Measurements from ENCODE around the gene RPL39L. TPM values are rescaled to one million over a fixed set of nuclear protein-coding genes. Genes with fewer than 3 reads are reported as not detected.
A peak's percentile ranks its signal among the peaks of the same experiment; 100 is the strongest.

Gene RPL39L
- total RNA-seq: 10 to 100 TPM in 1 of 2 donors, 1 to 10 TPM in 1; 7.2 to 26.7 TPM
- polyA plus RNA-seq (ENCODE audit: insufficient read length in 2 of 2): 10 to 100 TPM; 15.2 to 16.6 TPM
- long read RNA-seq, donor 1, transcript RPL39L-201 (3 exons, 756 nt): major isoform, 19 of 19 reads
- long read RNA-seq, donor 1, partial matches to known transcripts: 0 of 19 reads
- long read RNA-seq, donor 1, other reads (novel, unspliced or antisense): 0 of 19 reads
- long read RNA-seq, donor 2, transcript RPL39L-201 (3 exons, 756 nt): major isoform, 7 of 7 reads
- long read RNA-seq, donor 2, partial matches to known transcripts: 0 of 7 reads
- long read RNA-seq, donor 2, other reads (novel, unspliced or antisense): 0 of 7 reads
- long read RNA-seq, donor 3, transcript RPL39L-201 (3 exons, 756 nt): major isoform, 6 of 6 reads
- long read RNA-seq, donor 3, partial matches to known transcripts: 0 of 6 reads
- long read RNA-seq, donor 3, other reads (novel, unspliced or antisense): 0 of 6 reads
- long read RNA-seq, donor 4, transcript RPL39L-201 (3 exons, 756 nt): major isoform, 18 of 19 reads
- long read RNA-seq, donor 4, partial matches to known transcripts: 0 of 19 reads
- long read RNA-seq, donor 4, other reads (novel, unspliced or antisense): 0 of 19 reads

- Histone ChIP-seq H3K9me3 (ENCODE audit: control insufficient read depth, insufficient read depth, low read length) (peaks cover 2% of the 10 kb centered on the region), H3K4me1 (ENCODE audit: control insufficient read depth, insufficient read depth, low read length) (peaks cover 13% of the 10 kb centered on the region), H3K4me3 (ENCODE audit: low read depth, low read length) (peak within 1 kb of the TSS; percentile 79), H3K27me3 (ENCODE audit: control insufficient read depth, insufficient read depth, low read length) (no peaks in the 10 kb centered on the region), H3K36me3 (ENCODE audit: control insufficient read depth, insufficient read depth, low read length) (no peaks in the 10 kb centered on the region), H3K27ac (ENCODE audit: low read depth, low read length) (peak within 1 kb of the TSS; percentile 42)
- peak; percentile 49 to 94 (median 72) for DNase-seq (ENCODE audit: low read depth in 4 of 6, low spot score in 6 of 6)
- under 1% methylated on average over 65 of the region's 69 CpGs for WGBS (ENCODE audit: insufficient coverage)
These were observed at the start of gene RPL39L for GRCh38 chr3:187139126-187139894. RPL39L (minus strand) TSS chr3:187139496; CDS start chr3:187121300, 18,196 bp downstream.

GRCh38 chr3:187188931-187189330, 49.6 kb upstream of the RPL39L start:
- no peaks in the 10 kb centered on the region for H3K9me3 ChIP-seq (ENCODE audit: control insufficient read depth, insufficient read depth, low read length)
- no peaks in the 10 kb centered on the region for H3K4me1 ChIP-seq (ENCODE audit: control insufficient read depth, insufficient read depth, low read length)
- no peaks in the 10 kb centered on the region for H3K36me3 ChIP-seq (ENCODE audit: control insufficient read depth, insufficient read depth, low read length)
- no CpG with 5 or more reads among the region's 2 CpGs for WGBS (ENCODE audit: insufficient coverage)
- H3K27me3 ChIP-seq (ENCODE audit: control insufficient read depth, insufficient read depth, low read length): no peaks in the 10 kb centered on the region
- no peak overlapping the region for H3K27ac ChIP-seq (ENCODE audit: low read depth, low read length)
- DNase-seq (ENCODE audit: low read depth in 4 of 6, low spot score in 6 of 6): no peak
- H3K4me3 ChIP-seq (ENCODE audit: low read depth, low read length): no peak overlapping the region

- 93% methylated on average over 4 of the region's 5 CpGs for WGBS (ENCODE audit: insufficient coverage)
- Histone ChIP-seq H3K36me3 (ENCODE audit: control insufficient read depth, insufficient read depth, low read length) (no peaks in the 10 kb centered on the region), H3K4me1 (ENCODE audit: control insufficient read depth, insufficient read depth, low read length) (no peaks in the 10 kb centered on the region), H3K27me3 (ENCODE audit: control insufficient read depth, insufficient read depth, low read length) (no peaks in the 10 kb centered on the region), H3K4me3 (ENCODE audit: low read depth, low read length) (no peak overlapping the region), H3K27ac (ENCODE audit: low read depth, low read length) (no peak overlapping the region), H3K9me3 (ENCODE audit: control insufficient read depth, insufficient read depth, low read length) (no peaks in the 10 kb centered on the region)
- DNase-seq (ENCODE audit: low read depth in 4 of 6, low spot score in 6 of 6): no peak
These were observed 47.6 kb upstream of the RPL39L start for GRCh38 chr3:187186801-187187421.

GRCh38 chr3:187186375-187186774, 47.1 kb upstream of the RPL39L start:
- WGBS (ENCODE audit: insufficient coverage): no CpG with 5 or more reads among the region's 2 CpGs
- Histone ChIP-seq H3K9me3 (ENCODE audit: control insufficient read depth, insufficient read depth, low read length) (no peaks in the 10 kb centered on the region), H3K36me3 (ENCODE audit: control insufficient read depth, insufficient read depth, low read length) (no peaks in the 10 kb centered on the region), H3K4me1 (ENCODE audit: control insufficient read depth, insufficient read depth, low read length) (no peaks in the 10 kb centered on the region), H3K4me3 (ENCODE audit: low read depth, low read length) (no peak overlapping the region), H3K27ac (ENCODE audit: low read depth, low read length) (no peak overlapping the region), H3K27me3 (ENCODE audit: control insufficient read depth, insufficient read depth, low read length) (no peaks in the 10 kb centered on the region)
- DNase-seq (ENCODE audit: low read depth in 4 of 6, low spot score in 6 of 6): no peak

GRCh38 chr3:187185759-187186158, 46.5 kb upstream of the RPL39L start:
- H3K27me3 ChIP-seq (ENCODE audit: control insufficient read depth, insufficient read depth, low read length): no peaks in the 10 kb centered on the region
- H3K36me3 ChIP-seq (ENCODE audit: control insufficient read depth, insufficient read depth, low read length): no peaks in the 10 kb centered on the region
- DNase-seq (ENCODE audit: low read depth in 4 of 6, low spot score in 6 of 6): no peak
- H3K4me1 ChIP-seq (ENCODE audit: control insufficient read depth, insufficient read depth, low read length): no peaks in the 10 kb centered on the region
- H3K9me3 ChIP-seq (ENCODE audit: control insufficient read depth, insufficient read depth, low read length): no peaks in the 10 kb centered on the region
- no peak overlapping the region for H3K4me3 ChIP-seq (ENCODE audit: low read depth, low read length)
- 63% methylated on average over 4 of the region's 4 CpGs for WGBS (ENCODE audit: insufficient coverage)
- no peak overlapping the region for H3K27ac ChIP-seq (ENCODE audit: low read depth, low read length)

- Histone ChIP-seq H3K27ac (ENCODE audit: low read depth, low read length) (no peak overlapping the region), H3K27me3 (ENCODE audit: control insufficient read depth, insufficient read depth, low read length) (no peaks in the 10 kb centered on the region), H3K9me3 (ENCODE audit: control insufficient read depth, insufficient read depth, low read length) (no peaks in the 10 kb centered on the region), H3K4me1 (ENCODE audit: control insufficient read depth, insufficient read depth, low read length) (no peaks in the 10 kb centered on the region), H3K4me3 (ENCODE audit: low read depth, low read length) (no peak overlapping the region), H3K36me3 (ENCODE audit: control insufficient read depth, insufficient read depth, low read length) (no peaks in the 10 kb centered on the region)
- WGBS (ENCODE audit: insufficient coverage): 100% methylated on average over 1 of the region's 6 CpGs
- no peak for DNase-seq (ENCODE audit: low read depth in 4 of 6, low spot score in 6 of 6)
These were observed 44.6 kb upstream of the RPL39L start for GRCh38 chr3:187183903-187184302.

GRCh38 chr3:187183210-187183862, 44.0 kb upstream of the RPL39L start:
- Histone ChIP-seq H3K9me3 (ENCODE audit: control insufficient read depth, insufficient read depth, low read length) (no peaks in the 10 kb centered on the region), H3K36me3 (ENCODE audit: control insufficient read depth, insufficient read depth, low read length) (no peaks in the 10 kb centered on the region), H3K4me1 (ENCODE audit: control insufficient read depth, insufficient read depth, low read length) (no peaks in the 10 kb centered on the region), H3K27me3 (ENCODE audit: control insufficient read depth, insufficient read depth, low read length) (no peaks in the 10 kb centered on the region), H3K27ac (ENCODE audit: low read depth, low read length) (no peak overlapping the region), H3K4me3 (ENCODE audit: low read depth, low read length) (no peak overlapping the region)
- no peak for DNase-seq (ENCODE audit: low read depth in 4 of 6, low spot score in 6 of 6)
- WGBS (ENCODE audit: insufficient coverage): 53% methylated on average over 2 of the region's 7 CpGs

GRCh38 chr3:187181454-187182170, 42.3 kb upstream of the RPL39L start:
- no peak for DNase-seq (ENCODE audit: low read depth in 4 of 6, low spot score in 6 of 6)
- Histone ChIP-seq H3K4me3 (ENCODE audit: low read depth, low read length) (no peak overlapping the region), H3K9me3 (ENCODE audit: control insufficient read depth, insufficient read depth, low read length) (no peaks in the 10 kb centered on the region), H3K27me3 (ENCODE audit: control insufficient read depth, insufficient read depth, low read length) (no peaks in the 10 kb centered on the region), H3K36me3 (ENCODE audit: control insufficient read depth, insufficient read depth, low read length) (no peaks in the 10 kb centered on the region), H3K27ac (ENCODE audit: low read depth, low read length) (no peak overlapping the region), H3K4me1 (ENCODE audit: control insufficient read depth, insufficient read depth, low read length) (no peaks in the 10 kb centered on the region)
- 100% methylated on average over 2 of the region's 7 CpGs for WGBS (ENCODE audit: insufficient coverage)
